GM12864 (cell line): Measurements from ENCODE around the gene GLP1R.

Experiments used
- DNase-seq: peaks from one replicate; pipeline ENCODE4 v3.0.0-alpha.2; 2011; ENCODE audit warnings: low read depth
- H3K4me3 ChIP-seq: 2 replicates; pipeline ENCODE4 v1.5.1; 2011; ENCODE audit warnings: mild to moderate bottlenecking, low read depth, low read length, control low read depth
- CTCF ChIP-seq: IDR thresholded peaks from 2 replicates; pipeline ENCODE4 v1.5.1; 2011; ENCODE audit warnings: low read depth, mild to moderate bottlenecking, moderate library complexity, low read length, control low read depth, inconsistent platforms; ENCODE audit errors: missing control alignments

GLP1R gene

GRCh38 chr6:39061588-39061987, 13.0 kb downstream of the GLP1R start:
- DNase-seq = no peak
- no peak for TF ChIP-seq CTCF
- no peak overlapping the region for H3K4me3 ChIP-seq

- H3K4me3 ChIP-seq = no peak overlapping the region
- DNase-seq = no peak
- no peak for TF ChIP-seq CTCF
Observed at GRCh38 chr6:39062014-39062740, 13.6 kb downstream of the GLP1R start.

DNA sequence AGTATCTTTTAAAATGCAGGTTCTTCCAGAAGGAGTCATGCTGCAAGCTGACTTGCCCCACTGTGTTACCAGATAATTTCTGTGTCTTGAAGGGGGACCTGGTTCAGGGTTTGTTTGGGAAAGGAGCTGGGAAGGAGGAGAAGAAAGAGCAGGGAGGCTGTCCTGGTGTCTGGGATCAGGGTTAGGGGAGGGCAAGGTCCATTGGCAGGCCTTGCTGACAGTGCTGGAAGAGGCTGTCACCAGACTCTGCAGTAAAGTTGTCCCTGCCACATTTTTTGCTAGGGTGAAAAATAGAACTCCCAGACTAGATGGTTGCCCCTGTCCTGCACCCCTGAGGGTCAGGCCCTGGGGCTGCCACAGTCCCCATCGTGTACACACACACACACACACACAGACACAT, 14.9 kb downstream of the GLP1R start:
- no peak for DNase-seq
- H3K4me3 ChIP-seq = no peak overlapping the region
- no peak for TF ChIP-seq CTCF

DNA sequence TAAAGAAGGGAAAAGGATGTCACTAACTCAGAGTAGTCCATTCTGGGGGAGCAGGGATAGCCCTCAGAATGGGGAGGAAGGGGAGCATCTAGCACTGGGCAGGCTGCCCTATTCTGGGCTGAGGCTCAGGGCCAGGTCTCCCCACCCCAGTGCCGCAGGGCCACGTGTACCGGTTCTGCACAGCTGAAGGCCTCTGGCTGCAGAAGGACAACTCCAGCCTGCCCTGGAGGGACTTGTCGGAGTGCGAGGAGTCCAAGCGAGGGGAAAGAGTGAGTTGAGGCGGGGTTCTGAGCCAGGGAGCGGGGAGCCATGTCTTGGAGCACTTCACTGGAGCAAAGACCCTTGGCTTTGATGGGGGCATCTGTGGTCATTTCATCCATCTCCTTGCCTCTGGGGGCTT, 17.0 kb downstream of the GLP1R start:
- DNase-seq = no peak
- no peak overlapping the region for H3K4me3 ChIP-seq
- no peak for TF ChIP-seq CTCF

- DNase-seq = no peak
- TF ChIP-seq CTCF = no peak
Observed at GRCh38 chr6:39068391-39068790, 19.8 kb downstream of the GLP1R start.

DNA sequence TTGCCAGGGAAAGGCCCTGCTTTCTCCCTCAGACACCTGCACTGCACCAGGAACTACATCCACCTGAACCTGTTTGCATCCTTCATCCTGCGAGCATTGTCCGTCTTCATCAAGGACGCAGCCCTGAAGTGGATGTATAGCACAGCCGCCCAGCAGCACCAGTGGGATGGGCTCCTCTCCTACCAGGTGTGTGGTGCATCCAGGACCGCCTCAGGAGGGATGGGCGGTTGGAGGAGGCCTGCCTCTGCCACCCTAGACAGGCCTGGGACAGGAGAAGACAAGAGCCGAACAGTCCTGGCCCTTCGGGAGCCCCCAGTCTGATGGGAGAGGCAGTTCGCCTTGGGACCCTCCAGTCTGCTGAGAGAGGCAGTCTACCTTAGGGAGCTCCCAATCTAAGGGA, 24.2 kb downstream of the GLP1R start:
- no peak overlapping the region for H3K4me3 ChIP-seq
- no peak for TF ChIP-seq CTCF
- no peak for DNase-seq

More at GRCh38 chr6:39068391-39068790, 19.8 kb downstream of the GLP1R start:
- no peak overlapping the region for H3K4me3 ChIP-seq
